ENCODE data around the gene AOC2.
"Not testable (repeated sequence)": the region's sequence is repeated elsewhere in the genome, so short reads cannot be mapped to it uniquely, and the experiment has no call there.

AOC2 gene

GRCh38 chr17:42882166-42882565 is 37.8 kb downstream of the AOC2 start:
- DNase-seq, result no peak

DNA sequence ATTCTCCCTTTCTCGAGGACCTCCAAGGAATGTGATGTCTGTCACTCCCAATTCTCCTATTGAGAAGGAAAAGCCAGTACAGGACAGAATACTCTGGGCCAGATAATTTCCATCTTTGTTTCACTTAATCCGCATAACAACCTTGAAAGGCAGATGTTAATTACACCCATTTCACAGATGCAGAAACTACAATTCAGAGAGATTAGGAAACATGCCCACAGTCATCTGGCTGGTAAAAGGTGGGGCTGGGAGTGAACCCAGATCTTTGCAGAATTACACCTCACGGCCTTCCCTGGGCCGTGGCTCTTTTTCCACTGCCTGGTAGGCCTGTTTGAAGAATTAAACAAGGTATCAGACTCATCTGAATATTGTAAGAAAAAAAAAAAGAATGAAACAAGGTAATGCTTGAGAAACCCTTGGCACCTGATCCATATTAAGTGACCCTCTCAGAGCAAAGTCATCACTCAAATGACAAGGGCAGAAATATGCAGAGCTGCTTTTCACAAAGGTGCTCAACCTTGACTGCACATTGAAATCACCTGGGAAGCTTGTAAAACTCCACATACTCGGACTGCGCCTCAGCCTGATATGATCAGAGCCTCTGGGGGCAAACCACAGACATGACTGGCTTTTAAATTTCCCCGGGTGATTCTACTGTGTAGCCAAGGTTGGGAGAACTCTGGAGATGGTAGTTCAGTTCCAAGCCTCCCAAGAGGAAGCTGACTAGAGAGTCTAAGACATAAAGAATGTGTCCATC is 39.6 kb downstream of the AOC2 start:
- no peak for DNase-seq

GRCh38 chr17:42885806-42886205 is 41.4 kb downstream of the AOC2 start:
- not testable (repeated sequence) for DNase-seq

- no peak for DNase-seq
Measured at GRCh38 chr17:42886283-42887176, 42.1 kb downstream of the AOC2 start.

DNA sequence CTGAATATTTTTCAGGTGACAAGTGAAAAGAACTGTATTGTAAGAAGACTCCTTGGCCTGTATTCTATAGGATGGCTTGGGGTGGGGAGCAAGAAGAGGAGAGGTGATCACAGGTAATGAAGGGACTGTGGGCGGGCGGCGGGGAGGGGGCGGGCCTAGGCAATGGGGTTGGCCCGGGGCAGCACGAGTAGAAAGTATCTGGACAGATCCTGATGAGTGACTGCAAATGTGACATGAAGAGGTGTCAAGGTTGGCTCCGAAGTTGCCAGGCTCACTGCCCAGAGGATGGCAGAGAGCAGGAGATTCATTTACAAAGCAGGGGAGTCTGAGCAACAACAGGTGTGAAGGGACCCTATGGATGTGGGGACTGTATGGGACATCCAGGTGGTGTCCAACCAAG is 45.4 kb downstream of the AOC2 start:
- no peak for DNase-seq

DNA sequence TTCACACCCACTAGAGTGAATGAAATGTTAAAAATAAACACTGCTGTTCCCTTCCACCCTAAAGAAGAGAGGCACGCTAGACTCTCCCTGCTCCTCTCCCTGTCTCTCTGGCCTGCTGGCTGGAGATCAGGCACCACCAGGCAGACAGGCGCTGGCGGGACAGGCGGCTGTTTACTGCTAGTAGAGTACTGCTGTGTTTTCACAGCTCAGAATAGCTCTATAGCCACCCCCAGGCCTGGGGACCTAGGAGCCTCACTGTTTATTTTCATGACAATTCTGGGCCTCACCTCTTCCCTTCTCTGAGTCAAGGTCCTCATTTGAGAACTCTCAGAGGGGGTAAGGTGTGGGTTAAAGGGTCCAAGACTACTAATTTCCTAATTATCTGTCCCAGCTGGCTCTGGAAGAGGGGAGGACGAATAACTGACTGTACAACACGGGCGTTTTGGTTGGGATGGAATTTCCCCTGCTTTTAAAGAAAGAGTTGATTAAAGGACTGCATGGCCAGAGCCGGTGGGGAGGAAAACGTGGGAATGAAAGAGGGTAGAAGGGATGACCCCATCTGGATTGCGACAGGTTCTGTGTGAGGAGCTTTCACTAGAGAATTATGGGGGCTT is 47.3 kb downstream of the AOC2 start:
- DNase-seq, result no peak

- no peak for DNase-seq
Measured at GRCh38 chr17:42893359-42893758, 49.0 kb downstream of the AOC2 start.

- no peak for DNase-seq
Measured at GRCh38 chr17:42894283-42895184, 50.2 kb downstream of the AOC2 start.

- DNase-seq, result peak; percentile 70
Measured at GRCh38 chr17:42895185-42895555, 50.8 kb downstream of the AOC2 start.

- no peak for DNase-seq
Measured at GRCh38 chr17:42898147-42898811, 53.9 kb downstream of the AOC2 start.

DNA sequence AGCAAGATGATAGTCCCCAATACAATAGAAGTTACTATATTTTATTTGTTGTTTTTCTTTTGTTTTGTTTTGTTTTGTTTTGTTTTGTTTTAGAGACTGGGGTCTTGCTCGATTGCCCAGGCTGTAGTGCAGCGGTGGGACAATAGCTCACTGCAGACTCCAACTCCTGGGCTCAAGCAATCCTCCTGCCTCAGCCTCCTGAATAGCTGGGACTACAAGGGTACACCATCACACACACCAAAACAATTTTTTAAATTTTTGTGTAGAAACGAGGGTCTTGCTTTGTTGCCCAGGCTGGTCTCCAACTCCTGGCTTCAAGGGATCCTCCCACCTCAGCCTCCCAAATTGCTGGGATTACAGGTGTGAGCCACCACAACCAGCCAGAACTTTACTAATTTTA is 55.6 kb downstream of the AOC2 start:
- not testable (repeated sequence) for DNase-seq
